NCI-H146 treated with DMSO at 0.1 percent for 48 hours (cell line): ENCODE results near the gene YWHAQ.
"Not testable (repeated sequence)": the region's sequence is repeated elsewhere in the genome, so short reads cannot be mapped to it uniquely, and the experiment has no call there.

Experiments
- DNase-seq: peaks from one replicate; lab custom pipeline; 2025; ENCODE audit not compliant: unreplicated experiment; lab: John Stamatoyannopoulos, UW

The YWHAQ gene

GRCh38 chr2:9594366-9595054 is 36.3 kb downstream of the YWHAQ start:
- no peak for DNase-seq

DNA sequence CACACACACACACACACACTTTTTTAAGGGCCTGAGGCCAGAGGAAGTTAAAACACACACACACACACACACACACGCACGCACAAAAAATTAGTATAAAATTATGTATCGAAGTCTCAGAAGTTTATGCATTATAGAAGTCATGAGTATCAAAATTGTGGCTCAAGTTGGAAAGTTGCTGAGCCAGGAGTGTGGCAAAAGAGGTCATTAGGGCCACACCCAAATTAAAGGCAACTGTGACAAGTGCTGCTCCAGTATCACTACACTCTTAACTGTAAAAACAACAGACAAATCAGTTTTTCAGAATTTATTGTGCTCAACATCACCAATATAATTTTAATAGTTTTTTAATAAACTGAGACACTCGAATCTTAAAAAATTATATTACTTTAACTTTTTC is 36.9 kb downstream of the YWHAQ start:
- DNase-seq: no peak

DNA sequence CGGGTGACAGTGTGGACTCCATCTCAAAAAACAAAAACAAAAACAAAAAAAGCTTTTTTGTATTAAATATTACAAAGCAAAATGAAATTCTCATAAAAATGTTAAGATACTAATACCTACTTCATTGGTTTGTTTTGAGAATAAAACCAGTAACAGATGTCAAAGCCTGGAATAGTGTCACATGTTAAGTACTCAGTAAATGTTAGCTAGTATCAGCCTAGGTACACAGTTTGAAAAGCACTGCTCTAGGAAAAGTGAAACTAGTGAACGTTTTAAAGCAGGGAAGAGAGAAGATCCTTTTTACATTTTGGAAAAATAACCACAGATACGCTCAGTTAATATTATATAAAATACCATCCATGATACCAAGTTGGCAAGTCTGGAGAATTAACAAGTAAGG is 38.1 kb downstream of the YWHAQ start:
- no peak for DNase-seq

DNA sequence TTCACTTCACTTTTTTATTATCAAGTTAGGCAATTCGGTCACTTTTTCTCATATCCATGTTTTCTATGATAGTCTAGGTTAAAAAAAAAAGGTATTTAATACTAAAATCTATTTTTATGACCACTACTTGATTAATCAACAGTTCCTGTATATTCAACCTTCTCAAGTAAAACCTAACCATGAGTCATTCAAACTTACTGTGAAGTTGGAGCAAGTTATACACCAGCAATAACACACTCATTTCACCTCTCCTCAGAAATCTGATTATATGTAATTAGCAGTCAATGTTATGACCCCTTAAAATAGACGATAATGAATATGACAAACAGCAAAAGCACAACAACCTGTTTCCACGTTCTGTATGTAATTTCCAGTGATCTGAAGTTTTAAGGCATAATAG is 40.2 kb downstream of the YWHAQ start:
- DNase-seq: no peak

DNA sequence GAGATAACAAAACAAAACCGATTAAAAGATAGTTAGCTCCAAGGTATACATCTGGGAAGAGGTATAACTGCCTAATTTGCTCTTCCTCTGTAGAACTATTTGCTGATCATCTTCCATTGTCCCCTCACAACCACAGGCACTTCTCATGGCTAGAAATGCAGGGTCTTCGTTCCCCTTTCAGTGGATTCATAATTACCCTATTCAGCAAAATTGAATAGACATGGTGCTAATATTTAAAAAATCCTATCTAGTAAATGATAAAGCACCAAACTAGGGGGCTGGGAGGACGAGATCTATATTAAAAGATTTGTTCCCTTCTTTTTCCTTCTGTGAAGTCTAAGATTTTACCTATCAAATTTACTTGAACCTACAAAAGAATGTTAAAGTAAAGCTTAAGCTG is 44.3 kb downstream of the YWHAQ start:
- DNase-seq: no peak

GRCh38 chr2:9585486-9585885 is 45.3 kb downstream of the YWHAQ start:
- DNase-seq: no peak

GRCh38 chr2:9584902-9585301 is 45.9 kb downstream of the YWHAQ start:
- DNase-seq: not testable (repeated sequence)

- DNase-seq: no peak
These were observed 48.2 kb downstream of the YWHAQ start for GRCh38 chr2:9582624-9583023.

DNA sequence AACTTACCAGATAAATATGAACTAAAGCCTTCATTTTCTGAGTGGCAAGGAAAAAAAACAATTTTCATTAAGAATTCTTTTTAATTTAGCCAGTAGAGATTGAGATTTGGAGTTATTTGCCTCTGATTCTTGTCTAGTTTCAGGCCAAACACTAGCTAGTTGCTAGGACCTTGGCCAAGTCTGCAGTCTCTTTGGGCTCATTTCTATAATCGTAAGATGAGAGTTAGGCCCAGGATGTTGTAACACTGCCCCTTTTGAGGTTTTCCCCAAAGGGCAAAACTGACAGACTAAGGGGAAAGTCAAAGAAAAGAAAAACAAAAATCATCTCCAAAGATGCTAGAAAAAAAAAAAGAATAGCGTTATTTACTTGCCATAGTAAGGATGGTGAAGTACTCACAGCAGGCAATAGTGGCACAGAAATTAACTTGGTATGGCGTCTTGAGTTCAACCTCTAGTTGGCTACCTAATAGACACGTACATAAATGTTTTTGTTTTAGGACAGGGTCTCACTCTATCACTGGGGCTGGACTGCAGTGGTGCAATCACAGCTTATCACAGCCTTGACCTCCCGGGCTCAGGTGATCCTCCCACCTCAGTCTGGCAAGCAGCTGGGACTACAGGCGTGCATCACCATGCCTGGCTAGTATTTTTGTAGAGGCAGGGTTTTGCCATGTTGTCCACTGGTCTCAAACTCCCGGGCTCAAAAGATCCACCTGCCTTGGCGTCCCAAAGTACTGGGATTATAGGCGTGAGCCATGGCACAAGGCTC is 52.1 kb downstream of the YWHAQ start:
- no peak for DNase-seq

GRCh38 chr2:9574331-9574730 is 56.5 kb downstream of the YWHAQ start:
- DNase-seq: no peak

DNA sequence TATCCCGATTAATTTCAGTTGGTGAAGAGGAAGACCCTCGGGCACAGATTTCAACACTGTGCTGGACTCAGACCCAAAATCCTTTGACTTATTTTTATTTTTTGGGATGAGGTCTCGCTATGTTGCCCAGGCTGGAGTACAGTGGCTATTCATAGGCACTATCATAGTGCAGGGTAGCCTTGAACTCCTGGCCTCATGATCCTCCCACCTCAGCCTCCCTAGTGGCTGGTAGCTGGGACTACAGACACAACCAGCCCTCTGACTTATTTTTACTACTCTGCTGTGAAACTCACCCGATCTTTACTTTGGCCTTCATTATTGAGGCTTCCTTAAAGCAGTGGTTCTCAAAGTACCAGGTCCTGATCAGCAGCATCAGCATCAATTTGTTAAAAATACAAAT is 57.0 kb downstream of the YWHAQ start:
- no peak for DNase-seq

- DNase-seq: no peak
These were observed 57.6 kb downstream of the YWHAQ start for GRCh38 chr2:9573013-9573720.

DNA sequence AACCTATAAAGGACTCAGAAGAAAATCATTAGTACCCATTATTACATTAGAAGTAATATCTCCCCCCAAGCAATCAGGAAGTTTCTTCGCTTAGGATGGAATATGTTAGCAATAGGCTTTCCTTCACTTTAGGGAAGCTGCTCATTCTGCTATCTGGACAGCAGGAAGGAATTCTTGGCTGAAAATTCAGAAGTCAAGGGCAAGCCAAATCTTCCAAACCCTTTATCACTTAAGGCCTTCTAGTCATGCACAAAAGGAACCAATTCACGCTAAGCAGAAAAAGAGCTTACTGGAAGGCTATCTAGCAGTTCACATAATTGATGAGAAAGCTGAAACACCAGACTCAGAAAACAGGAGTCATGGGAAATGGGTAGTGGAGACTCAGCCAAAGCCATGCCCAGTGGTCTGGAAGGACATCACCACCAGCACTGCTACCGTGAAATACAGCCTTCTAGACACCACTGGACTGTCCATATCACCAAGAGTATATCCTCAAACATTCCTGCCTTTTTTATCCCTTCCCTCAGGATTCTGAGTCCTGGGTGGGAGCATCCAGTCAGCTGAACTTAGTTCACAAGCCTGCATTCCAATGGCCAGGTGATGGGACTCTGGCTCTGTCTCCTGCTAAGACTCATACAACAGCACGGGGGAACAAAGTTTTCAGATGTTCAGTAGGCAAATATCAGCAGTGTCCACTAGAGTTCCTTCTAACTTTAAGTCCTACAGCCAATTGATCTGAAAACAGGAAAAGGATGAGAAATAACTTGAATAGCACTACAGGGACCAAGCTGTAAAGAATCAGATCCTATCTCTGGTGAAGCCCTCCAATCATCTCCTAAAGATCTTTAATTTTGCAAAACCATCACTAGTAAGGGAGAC is 60.4 kb downstream of the YWHAQ start:
- no peak for DNase-seq

- DNase-seq: no peak
These were observed 65.2 kb downstream of the YWHAQ start for GRCh38 chr2:9565436-9566153.

DNA sequence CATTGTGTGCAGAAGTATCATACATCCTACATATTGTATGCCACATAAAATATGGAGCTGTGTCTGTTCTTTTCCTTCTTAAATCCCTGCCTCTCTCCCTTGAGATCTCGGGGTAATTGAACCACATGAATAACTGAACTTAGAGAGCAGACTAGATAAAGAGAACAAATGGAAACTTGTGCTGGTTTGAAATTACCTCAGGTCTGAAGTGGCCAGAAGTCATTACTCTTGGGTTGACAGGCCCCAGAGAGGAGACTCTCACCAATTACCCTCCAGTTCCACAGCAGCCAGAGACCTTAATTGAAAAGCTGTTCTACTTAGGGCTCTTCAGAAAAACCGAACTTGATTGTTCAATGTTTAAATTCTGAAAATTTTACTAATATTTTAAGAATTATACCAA is 70.2 kb downstream of the YWHAQ start:
- no peak for DNase-seq

- DNase-seq: no peak
These were observed 71.8 kb downstream of the YWHAQ start for GRCh38 chr2:9558948-9559381.

- no peak for DNase-seq
These were observed 74.6 kb downstream of the YWHAQ start for GRCh38 chr2:9556121-9556743.

DNA sequence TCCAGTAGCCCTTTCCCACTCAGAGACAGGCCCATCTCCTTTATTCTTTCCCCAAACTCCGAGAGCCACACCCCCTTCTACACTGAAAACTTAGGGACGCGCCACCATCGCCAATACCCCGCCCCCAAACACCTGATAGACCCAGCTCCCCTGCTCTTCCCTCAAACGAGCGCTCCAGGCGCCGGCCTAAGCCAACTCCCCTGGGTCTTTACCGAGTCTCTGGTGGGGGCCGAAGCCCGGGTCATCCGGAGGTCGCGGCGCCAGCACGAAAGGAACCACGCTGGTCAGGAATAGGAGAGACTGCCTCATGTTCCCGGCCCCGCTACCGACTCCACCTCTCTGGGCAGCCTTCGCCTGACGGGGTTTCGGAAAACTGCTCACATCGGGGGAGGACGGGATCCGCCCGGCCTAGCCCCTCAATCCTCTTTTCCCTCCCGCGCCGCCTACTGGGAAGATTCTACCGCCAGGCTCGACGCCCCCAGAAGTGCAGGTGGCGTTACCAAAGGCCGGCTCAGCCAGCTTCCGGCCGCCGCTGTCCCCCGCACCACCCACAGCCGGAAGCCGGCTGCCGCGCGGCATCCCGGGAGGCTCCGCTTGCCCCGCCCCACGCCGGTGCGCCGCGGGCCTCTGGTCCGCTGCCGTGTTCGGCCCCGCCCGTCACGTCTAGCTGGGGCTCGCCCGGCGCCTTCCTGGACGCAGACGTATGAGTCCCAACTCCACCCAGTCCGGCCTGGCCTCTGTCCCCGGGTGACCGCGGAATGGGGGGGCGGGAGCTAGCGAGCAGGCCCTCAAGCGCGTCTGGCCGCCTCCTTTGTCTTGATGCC is 75.3 kb downstream of the YWHAQ start, which contains the start of gene ADAM17:
ADAM17 (minus strand) TSS at position 534 of the 824 bp plus-strand sequence; CDS start at position 309, 225 bp downstream.
- DNase-seq: peak; percentile 90

DNA sequence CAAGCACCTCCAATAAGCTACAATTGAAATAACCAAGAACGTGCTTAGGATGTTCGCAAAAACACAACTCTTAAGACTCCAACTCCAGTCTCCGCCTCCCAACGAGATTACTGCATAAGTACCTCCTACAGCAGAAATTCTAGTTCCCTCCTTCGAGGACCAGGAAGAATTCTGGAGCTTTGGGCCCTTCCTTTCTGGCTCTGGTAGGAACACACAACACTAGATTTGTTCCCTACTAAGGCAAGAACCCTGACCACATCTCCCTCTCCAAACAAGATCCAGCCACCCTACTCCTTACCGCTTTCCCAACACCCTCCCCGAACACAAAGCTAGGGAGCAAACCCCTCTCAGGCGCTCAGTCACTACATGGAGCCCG is 75.9 kb downstream of the YWHAQ start:
- peak; percentile 44 for DNase-seq
